GM18526 (cell line): ENCODE measurements around the gene ARHGAP42.

Experiments used
- POLR2A ChIP-seq: IDR thresholded peaks from 3 replicates; pipeline ENCODE4 v1.6.1; 2011; ENCODE audit not compliant: insufficient read length; ENCODE audit errors: extremely low read depth

ARHGAP42 gene, protein sequence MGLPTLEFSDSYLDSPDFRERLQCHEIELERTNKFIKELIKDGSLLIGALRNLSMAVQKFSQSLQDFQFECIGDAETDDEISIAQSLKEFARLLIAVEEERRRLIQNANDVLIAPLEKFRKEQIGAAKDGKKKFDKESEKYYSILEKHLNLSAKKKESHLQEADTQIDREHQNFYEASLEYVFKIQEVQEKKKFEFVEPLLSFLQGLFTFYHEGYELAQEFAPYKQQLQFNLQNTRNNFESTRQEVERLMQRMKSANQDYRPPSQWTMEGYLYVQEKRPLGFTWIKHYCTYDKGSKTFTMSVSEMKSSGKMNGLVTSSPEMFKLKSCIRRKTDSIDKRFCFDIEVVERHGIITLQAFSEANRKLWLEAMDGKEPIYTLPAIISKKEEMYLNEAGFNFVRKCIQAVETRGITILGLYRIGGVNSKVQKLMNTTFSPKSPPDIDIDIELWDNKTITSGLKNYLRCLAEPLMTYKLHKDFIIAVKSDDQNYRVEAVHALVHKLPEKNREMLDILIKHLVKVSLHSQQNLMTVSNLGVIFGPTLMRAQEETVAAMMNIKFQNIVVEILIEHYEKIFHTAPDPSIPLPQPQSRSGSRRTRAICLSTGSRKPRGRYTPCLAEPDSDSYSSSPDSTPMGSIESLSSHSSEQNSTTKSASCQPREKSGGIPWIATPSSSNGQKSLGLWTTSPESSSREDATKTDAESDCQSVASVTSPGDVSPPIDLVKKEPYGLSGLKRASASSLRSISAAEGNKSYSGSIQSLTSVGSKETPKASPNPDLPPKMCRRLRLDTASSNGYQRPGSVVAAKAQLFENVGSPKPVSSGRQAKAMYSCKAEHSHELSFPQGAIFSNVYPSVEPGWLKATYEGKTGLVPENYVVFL

DNA sequence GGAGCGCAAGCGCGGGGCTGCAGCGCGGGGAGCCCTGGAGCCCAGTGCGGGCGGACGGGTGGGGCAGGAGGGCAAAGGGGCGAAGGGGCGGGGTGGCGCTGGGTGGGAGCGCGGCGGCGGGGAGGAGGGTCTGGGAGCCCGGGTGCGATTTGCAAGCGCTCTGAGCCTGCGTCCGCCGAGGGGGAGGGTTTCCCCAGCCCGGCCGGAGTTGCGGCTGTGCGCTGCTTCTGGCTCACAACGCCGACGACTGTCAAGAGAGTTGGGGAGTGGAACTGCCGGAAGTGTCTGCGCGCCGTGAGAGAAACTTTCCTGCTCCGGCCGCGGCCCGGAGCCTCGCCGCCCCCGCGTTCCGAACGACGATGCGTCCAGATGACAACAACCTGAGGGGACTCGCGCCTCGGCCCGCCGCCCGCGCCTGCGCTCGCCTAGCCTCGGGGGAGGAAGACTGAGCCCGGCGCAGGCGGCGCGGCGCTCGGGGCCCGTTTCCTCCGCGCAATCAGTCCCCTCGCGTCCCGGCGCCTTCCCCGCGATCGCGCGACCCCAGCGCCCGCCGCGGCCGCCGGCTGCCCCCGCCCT lies at the start of gene ARHGAP42:
Gene ARHGAP42 (plus strand): TSS at position 235 of the 576 bp plus-strand sequence. CDS start 391 bp downstream, outside the sequence.
- peak; percentile 47 for TF ChIP-seq POLR2A

DNA sequence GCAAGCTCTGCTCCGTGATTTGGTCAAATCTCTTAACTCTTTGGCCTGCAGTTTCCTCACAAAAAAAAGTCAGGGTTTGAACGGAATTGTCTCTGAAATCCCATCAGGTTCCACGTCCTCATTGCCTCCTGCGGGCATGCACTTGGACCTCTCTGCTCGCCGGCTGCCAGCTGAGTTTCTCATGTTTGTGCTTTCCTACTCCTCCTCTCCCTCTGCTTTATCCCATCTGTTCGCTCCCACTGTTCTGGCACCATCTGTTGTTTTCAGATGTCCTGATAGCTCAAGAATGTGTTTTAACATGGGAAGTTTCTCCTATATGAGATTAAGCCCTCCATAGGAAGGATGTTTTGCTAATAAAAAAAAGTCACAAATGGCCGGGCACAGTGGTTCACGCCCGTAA lies 49.4 kb upstream of the ARHGAP42 start:
- TF ChIP-seq POLR2A, result no peak

DNA sequence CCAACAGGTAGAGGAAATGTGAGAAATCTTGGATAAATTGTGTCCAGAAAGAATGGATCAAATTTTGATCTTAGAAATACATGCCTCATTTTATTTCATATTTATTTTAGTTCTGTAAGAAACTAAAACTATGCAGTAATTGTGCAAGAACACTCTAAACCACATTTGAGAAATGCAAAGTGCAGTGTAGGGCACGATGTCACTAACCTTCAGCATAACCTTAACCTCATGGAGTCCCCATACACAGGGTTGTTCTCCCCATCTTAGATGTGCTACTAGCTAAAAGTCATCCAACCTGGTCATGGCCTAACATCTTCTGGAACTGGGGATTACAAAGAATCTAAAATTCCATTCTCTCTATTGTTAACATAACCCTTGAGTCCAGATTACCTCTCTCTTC lies 48.4 kb upstream of the ARHGAP42 start:
- TF ChIP-seq POLR2A, result no peak

DNA sequence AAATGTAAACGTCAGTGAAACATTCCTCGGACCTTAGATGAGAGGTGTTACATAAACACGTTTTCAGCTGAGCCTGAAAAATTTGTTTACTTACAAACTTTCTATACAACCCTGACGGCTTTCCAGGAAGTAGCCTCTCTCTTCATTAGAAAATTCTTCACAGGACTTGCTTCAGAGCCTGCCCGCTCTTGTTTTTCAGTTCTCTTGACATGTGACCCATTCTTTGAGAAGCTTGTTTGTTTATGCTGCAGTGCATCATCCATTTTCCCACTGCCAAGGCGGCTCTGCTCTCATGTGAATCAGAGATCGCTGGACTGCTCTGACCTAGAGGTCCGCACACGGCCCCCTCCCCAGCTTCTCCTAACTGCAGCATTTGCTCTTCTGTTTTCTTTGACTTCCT lies 47.9 kb upstream of the ARHGAP42 start:
- no peak for TF ChIP-seq POLR2A

- TF ChIP-seq POLR2A, result no peak
Measured at GRCh38 chr11:100640071-100640470, 47.0 kb upstream of the ARHGAP42 start.

GRCh38 chr11:100640646-100641045 lies 46.4 kb upstream of the ARHGAP42 start:
- TF ChIP-seq POLR2A, result no peak

GRCh38 chr11:100641456-100641855 lies 45.6 kb upstream of the ARHGAP42 start:
- no peak for TF ChIP-seq POLR2A

DNA sequence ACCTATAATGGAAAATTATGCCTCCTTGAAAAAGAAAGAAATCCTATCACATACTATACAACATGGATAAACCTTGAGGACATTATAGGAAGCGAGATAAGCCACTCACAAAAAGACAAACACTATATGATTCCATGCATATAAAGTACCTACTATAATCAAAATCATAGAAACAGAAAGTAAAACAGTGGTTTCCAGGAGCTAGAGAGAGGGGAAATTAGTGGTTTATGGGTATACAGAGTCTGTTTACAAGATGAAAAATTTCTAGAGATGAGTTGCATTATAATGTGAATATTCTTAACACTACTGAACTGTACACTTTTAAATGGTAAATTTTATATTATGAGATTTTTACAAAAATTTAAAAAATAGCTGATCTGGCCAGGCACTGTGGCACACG lies 40.5 kb upstream of the ARHGAP42 start:
- no peak for TF ChIP-seq POLR2A

- no peak for TF ChIP-seq POLR2A
Measured at GRCh38 chr11:100647861-100648260, 39.2 kb upstream of the ARHGAP42 start.

- TF ChIP-seq POLR2A, result no peak
Measured at GRCh38 chr11:100663583-100663982, 23.5 kb upstream of the ARHGAP42 start.

DNA sequence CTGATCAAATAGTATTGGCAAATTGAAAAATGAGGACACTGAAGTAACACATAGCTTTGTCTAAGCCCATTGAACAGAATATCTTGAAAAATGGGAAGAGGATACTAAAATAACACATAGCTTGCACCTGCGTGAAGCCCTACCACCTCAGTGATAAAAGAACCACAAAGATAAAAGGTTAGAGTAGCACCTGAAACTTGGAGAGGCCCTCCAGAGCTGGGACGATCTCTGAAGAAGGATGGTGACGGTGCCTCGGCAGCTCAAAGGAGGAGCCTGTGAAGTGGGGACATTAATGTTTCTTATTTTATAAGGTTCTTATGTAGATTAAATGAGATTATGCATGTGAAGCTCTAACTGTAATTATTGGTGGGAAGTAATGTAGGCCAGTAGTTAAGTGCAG lies 23.1 kb upstream of the ARHGAP42 start:
- TF ChIP-seq POLR2A, result no peak

- no peak for TF ChIP-seq POLR2A
Measured at GRCh38 chr11:100667449-100667848, 19.6 kb upstream of the ARHGAP42 start.

DNA sequence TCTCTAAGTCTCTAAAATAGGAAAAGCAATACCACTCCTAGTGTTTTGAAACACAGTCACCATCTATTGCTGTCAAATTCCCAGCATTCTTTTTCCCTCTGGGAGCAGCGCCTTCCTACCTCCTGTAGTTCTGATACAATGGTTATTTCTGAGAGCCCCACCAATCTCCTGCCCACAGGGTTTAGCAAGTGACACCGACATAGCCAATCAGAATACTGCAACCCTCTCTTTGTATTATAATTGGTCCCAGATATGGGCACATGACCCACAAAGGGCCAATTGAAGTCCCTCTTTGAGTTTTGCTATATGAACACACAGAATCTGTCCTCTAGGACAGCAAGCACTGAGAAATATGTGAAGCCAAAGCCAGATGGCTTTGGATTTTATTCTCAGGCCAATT lies 16.9 kb upstream of the ARHGAP42 start:
- no peak for TF ChIP-seq POLR2A

- no peak for TF ChIP-seq POLR2A
Measured at GRCh38 chr11:100671471-100671870, 15.6 kb upstream of the ARHGAP42 start.

- TF ChIP-seq POLR2A, result no peak
Measured at GRCh38 chr11:100672498-100673033, 14.5 kb upstream of the ARHGAP42 start.

DNA sequence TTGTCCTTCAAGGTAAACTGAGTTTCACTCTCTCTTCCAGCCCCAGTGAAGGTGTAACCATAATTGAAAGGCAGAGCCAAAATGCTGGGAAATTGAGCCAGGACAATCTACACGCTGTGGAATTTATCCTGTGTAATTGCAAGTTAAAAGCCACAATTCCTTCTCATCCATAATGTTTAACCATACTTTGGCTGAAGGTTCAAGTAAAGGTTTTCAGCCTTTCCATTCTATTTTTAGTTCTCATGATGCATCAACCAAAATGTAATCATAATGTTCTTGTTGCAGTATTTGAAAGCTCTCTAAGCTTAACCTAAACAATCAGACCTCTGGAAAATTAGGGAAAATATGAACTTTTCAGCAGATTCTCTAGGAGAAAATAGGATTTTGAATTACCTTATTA lies 14.0 kb upstream of the ARHGAP42 start:
- TF ChIP-seq POLR2A, result no peak

GRCh38 chr11:100674212-100674611 lies 12.9 kb upstream of the ARHGAP42 start:
- no peak for TF ChIP-seq POLR2A
